ENCODE results near the gene ZMYND8. TPM values are rescaled to one million over a fixed set of nuclear protein-coding genes. Genes with fewer than 3 reads are reported as not detected.

The ZMYND8 gene
- total RNA-seq, 1 experiment from 2014 or later, result 29.0 TPM

GRCh38 chr20:47283411-47283810 is 73.1 kb downstream of the ZMYND8 start:
- Histone ChIP-seq H3K4me2 (ENCODE audit: low read length) (no peak overlapping the region), H3K27me3 (ENCODE audit: insufficient read depth, low read length) (no peaks in the 10 kb centered on the region), H3K9ac (ENCODE audit: low read length) (no peak overlapping the region), H3K79me2 (ENCODE audit: insufficient read depth, low read length) (no peaks in the 10 kb centered on the region), H3K4me1 (ENCODE audit: control insufficient read depth in 1 of 2, insufficient read depth in 2 of 2, low read length in 2 of 2) (peaks cover 19 to 21% of the 10 kb centered on the region in 2 experiments), H3K27ac (ENCODE audit: low read depth, low read length) (no peak overlapping the region), H4K20me1 (ENCODE audit: insufficient read depth) (no peaks in the 10 kb centered on the region), H3K36me3 (ENCODE audit: control insufficient read depth in 1 of 2, insufficient read depth in 2 of 2, low read length in 2 of 2) (peaks cover 28 to 31% of the 10 kb centered on the region in 2 experiments), H3K9me2 (ENCODE audit: insufficient read depth) (no peaks in the 10 kb centered on the region), H3K9me3 (ENCODE audit: control insufficient read depth in 1 of 2, insufficient read depth in 1 of 2, low read depth in 1 of 2, low read length in 2 of 2) (no peaks in the 10 kb centered on the region), H2AFZ (ENCODE audit: low read depth, low read length, poor library complexity, severe bottlenecking) (no peak overlapping the region), H3K4me3 (replicated peaks in 1 of 2; ENCODE audit: low read depth in 1 of 2, low read length in 2 of 2) (no peak overlapping the region)
- ATAC-seq (no peak), DNase-seq (ENCODE audit: low read depth, low spot score) (no peak)
- intact Hi-C loops (cut with micrococcal nuclease), result no loop called here
- ChIA-PET RAD21 (ENCODE audit: low non-redundant PET in 1 of 2, low total read pairs in 2 of 2, uncharacterized antibody in 2 of 2, unreplicated experiment in 2 of 2) (no interaction called here), POLR2A (no interaction called here), CTCF (interaction anchor here (1.6 kb wide), 1 partner anchor 101 kb away, joined by 6 read pairs; no protein-coding TSS in a partner anchor)
- TF ChIP-seq CTCF (IDR thresholded peaks at IDR 0.05 in 2 of 3, conservative IDR thresholded peaks at IDR 0.05 in 1 of 3; ENCODE audit: borderline replicate concordance in 1 of 3, insufficient read depth in 1 of 3, low read depth in 2 of 3, low read length in 2 of 3) (no peak), ZNF274 (IDR thresholded peaks at IDR 0.05; ENCODE audit: low read depth, low read length) (no peak), POLR2AphosphoS5 (IDR thresholded peaks at IDR 0.05; ENCODE audit: low read depth, low read length) (no peak), YY1 (IDR thresholded peaks at IDR 0.05; ENCODE audit: extremely low read depth, insufficient replicate concordance, low read depth, low read length) (no peak)
- BruUV-seq (replicated peaks), result no TSS peak

GRCh38 chr20:47282864-47283263 is 73.6 kb downstream of the ZMYND8 start:
- no peaks in the 10 kb centered on the region for H3K27me3 ChIP-seq (ENCODE audit: insufficient read depth, low read length)
- intact Hi-C loops (cut with micrococcal nuclease), result no loop called here
- no peak overlapping the region for H3K9ac ChIP-seq (ENCODE audit: low read length)
- H4K20me1 ChIP-seq (ENCODE audit: insufficient read depth), result no peaks in the 10 kb centered on the region
- no peaks in the 10 kb centered on the region for H3K9me2 ChIP-seq (ENCODE audit: insufficient read depth)
- TF ChIP-seq SRF (IDR thresholded peaks at IDR 0.05; ENCODE audit: low read depth), result no peak
- TF ChIP-seq POLR2A (IDR thresholded peaks at IDR 0.05; ENCODE audit: borderline replicate concordance, extremely low read depth, insufficient read depth, insufficient read length), result no peak
- no peak for TF ChIP-seq CBX3 (IDR thresholded peaks at IDR 0.05; ENCODE audit: low read depth)
- no peak for TF ChIP-seq CEBPB (IDR thresholded peaks at IDR 0.05; ENCODE audit: low read depth)
- TF ChIP-seq FOSL1 (IDR thresholded peaks at IDR 0.05; ENCODE audit: low read depth), result no peak
- no peak for TF ChIP-seq TCF7L2 (IDR thresholded peaks at IDR 0.05; ENCODE audit: borderline replicate concordance, extremely low read depth, insufficient read depth, insufficient read length)
- TF ChIP-seq MAX (IDR thresholded peaks at IDR 0.05), result no peak
- TF ChIP-seq EZH2 (IDR thresholded peaks at IDR 0.05), result no peak
- TF ChIP-seq JUND (IDR thresholded peaks at IDR 0.05), result no peak
- no peak for TF ChIP-seq ZNF274 (IDR thresholded peaks at IDR 0.05; ENCODE audit: low read depth, low read length)
- TF ChIP-seq REST (IDR thresholded peaks at IDR 0.05; ENCODE audit: low read depth), result no peak
- TF ChIP-seq EGR1 (IDR thresholded peaks at IDR 0.05; ENCODE audit: low read depth), result no peak
- peaks cover 28 to 31% of the 10 kb centered on the region in 2 experiments for H3K36me3 ChIP-seq (ENCODE audit: control insufficient read depth in 1 of 2, insufficient read depth in 2 of 2, low read length in 2 of 2)
- no peaks in the 10 kb centered on the region for H3K79me2 ChIP-seq (ENCODE audit: insufficient read depth, low read length)
- peaks cover 24 to 27% of the 10 kb centered on the region in 2 experiments for H3K4me1 ChIP-seq (ENCODE audit: control insufficient read depth in 1 of 2, insufficient read depth in 2 of 2, low read length in 2 of 2)
- no peak overlapping the region for H3K4me2 ChIP-seq (ENCODE audit: low read length)
- ATAC-seq, result no peak
- ChIA-PET CTCF (interaction anchor here (1.6 kb wide), 1 partner anchor 101 kb away, joined by 6 read pairs; no protein-coding TSS in a partner anchor), POLR2A (no interaction called here), RAD21 (ENCODE audit: low non-redundant PET in 1 of 2, low total read pairs in 2 of 2, uncharacterized antibody in 2 of 2, unreplicated experiment in 2 of 2) (interaction anchor here in 1 of 2 experiments (0.6 kb wide), 1 partner anchor 93 kb away, joined by 3 read pairs; no protein-coding TSS in a partner anchor)
- no TSS peak for BruUV-seq (replicated peaks)
- H3K27ac ChIP-seq (ENCODE audit: low read depth, low read length), result no peak overlapping the region
- H3K9me3 ChIP-seq (ENCODE audit: control insufficient read depth in 1 of 2, insufficient read depth in 1 of 2, low read depth in 1 of 2, low read length in 2 of 2), result no peaks in the 10 kb centered on the region
- H3K4me3 ChIP-seq (replicated peaks in 1 of 2; ENCODE audit: low read depth in 1 of 2, low read length in 2 of 2), result no peak overlapping the region
- no peak overlapping the region for H2AFZ ChIP-seq (ENCODE audit: low read depth, low read length, poor library complexity, severe bottlenecking)
- DNase-seq (ENCODE audit: low read depth, low spot score), result no peak

Data from HCT116 (cell line).